ENCODE data around the gene CITED1.

CITED1 gene

GRCh38 chrX:72270316-72270866 lies 35.3 kb downstream of the CITED1 start:
- no peaks in the 10 kb centered on the region for H3K9me2 ChIP-seq (replicated peaks; ENCODE audit: insufficient read depth, low read length)
- no peak overlapping the region for H3K4me3 ChIP-seq (ENCODE audit: low read length)
- H2AFZ ChIP-seq (ENCODE audit: low read length), result no peak overlapping the region
- peaks cover 60% of the 10 kb centered on the region for H3F3A ChIP-seq (ENCODE audit: insufficient read depth, low read length)
- H3K27me3 ChIP-seq (replicated peaks; ENCODE audit: insufficient read depth, low read length), result no peaks in the 10 kb centered on the region
- H3K79me2 ChIP-seq (ENCODE audit: low read length), result peaks cover 37% of the 10 kb centered on the region
- peaks cover 26% of the 10 kb centered on the region for H3K36me3 ChIP-seq (replicated peaks; ENCODE audit: insufficient read depth, low read length)
- no peak for DNase-seq
- no peak overlapping the region for H3K9ac ChIP-seq (ENCODE audit: low read length)
- no peak overlapping the region for H3K27ac ChIP-seq (ENCODE audit: low read length)
- 0 out of 2 replicates have a peak, but pooled peaks cover 4% of the 10 kb centered on the region for H3K4me1 ChIP-seq (ENCODE audit: low read length)
- peaks cover 33% of the 10 kb centered on the region for H4K20me1 ChIP-seq (ENCODE audit: insufficient read depth, low read length)
- H3K4me2 ChIP-seq (ENCODE audit: low read depth, low read length), result no peak overlapping the region
- TF ChIP-seq EZH2phosphoT487 (IDR thresholded peaks at IDR 0.05; ENCODE audit: low read length) (no peak), CTCF (IDR thresholded peaks at IDR 0.05; ENCODE audit: low read length) (no peak), EZH2 (optimal IDR thresholded peaks at IDR 0.05; ENCODE audit: low read depth, low read length) (no peak)
- H3K9me3 ChIP-seq (replicated peaks; ENCODE audit: insufficient read depth, low read length), result no peaks in the 10 kb centered on the region

- Histone ChIP-seq H3K27me3 (replicated peaks; ENCODE audit: insufficient read depth, low read length) (no peaks in the 10 kb centered on the region), H3K4me2 (ENCODE audit: low read depth, low read length) (no peak overlapping the region), H3F3A (ENCODE audit: insufficient read depth, low read length) (peaks cover 59% of the 10 kb centered on the region), H3K36me3 (replicated peaks; ENCODE audit: insufficient read depth, low read length) (peaks cover 26% of the 10 kb centered on the region), H3K79me2 (ENCODE audit: low read length) (peaks cover 30% of the 10 kb centered on the region), H4K20me1 (ENCODE audit: insufficient read depth, low read length) (peaks cover 28% of the 10 kb centered on the region), H3K9ac (ENCODE audit: low read length) (no peak overlapping the region), H3K4me3 (ENCODE audit: low read length) (no peak overlapping the region), H3K4me1 (ENCODE audit: low read length) (no peaks in the 10 kb centered on the region), H3K9me3 (replicated peaks; ENCODE audit: insufficient read depth, low read length) (no peaks in the 10 kb centered on the region), H3K9me2 (replicated peaks; ENCODE audit: insufficient read depth, low read length) (no peaks in the 10 kb centered on the region), H2AFZ (ENCODE audit: low read length) (no peak overlapping the region), H3K27ac (ENCODE audit: low read length) (no peak overlapping the region)
- TF ChIP-seq CTCF (IDR thresholded peaks at IDR 0.05; ENCODE audit: low read length) (no peak), EZH2 (optimal IDR thresholded peaks at IDR 0.05; ENCODE audit: low read depth, low read length) (no peak), EZH2phosphoT487 (IDR thresholded peaks at IDR 0.05; ENCODE audit: low read length) (no peak)
- no peak for DNase-seq
Measured at GRCh38 chrX:72269671-72270251, 36.0 kb downstream of the CITED1 start.

- H4K20me1 ChIP-seq (ENCODE audit: insufficient read depth, low read length), result peaks cover 18% of the 10 kb centered on the region
- peaks cover 20% of the 10 kb centered on the region for H3K79me2 ChIP-seq (ENCODE audit: low read length)
- H3K4me3 ChIP-seq (ENCODE audit: low read length), result no peak overlapping the region
- no peak overlapping the region for H3K9ac ChIP-seq (ENCODE audit: low read length)
- DNase-seq, result no peak
- no peak overlapping the region for H3K4me2 ChIP-seq (ENCODE audit: low read depth, low read length)
- H3K36me3 ChIP-seq (replicated peaks; ENCODE audit: insufficient read depth, low read length), result peaks cover 17% of the 10 kb centered on the region
- no peaks in the 10 kb centered on the region for H3K27me3 ChIP-seq (replicated peaks; ENCODE audit: insufficient read depth, low read length)
- H3K4me1 ChIP-seq (ENCODE audit: low read length), result no peaks in the 10 kb centered on the region
- H3K9me2 ChIP-seq (replicated peaks; ENCODE audit: insufficient read depth, low read length), result no peaks in the 10 kb centered on the region
- no peak overlapping the region for H2AFZ ChIP-seq (ENCODE audit: low read length)
- H3K9me3 ChIP-seq (replicated peaks; ENCODE audit: insufficient read depth, low read length), result no peaks in the 10 kb centered on the region
- H3F3A ChIP-seq (ENCODE audit: insufficient read depth, low read length), result peaks cover 52% of the 10 kb centered on the region
- no peak overlapping the region for H3K27ac ChIP-seq (ENCODE audit: low read length)
- TF ChIP-seq CTCF (IDR thresholded peaks at IDR 0.05; ENCODE audit: low read length) (no peak), EZH2 (optimal IDR thresholded peaks at IDR 0.05; ENCODE audit: low read depth, low read length) (no peak), EZH2phosphoT487 (IDR thresholded peaks at IDR 0.05; ENCODE audit: low read length) (no peak)
Measured at GRCh38 chrX:72268597-72269365, 36.9 kb downstream of the CITED1 start.

All from MM.1S (cell line).